Panc1 (cell line): ENCODE measurements around the gene FGF5. TPM values are rescaled to one million over a fixed set of nuclear protein-coding genes. Genes with fewer than 3 reads are reported as not detected.

Experiments used
- ATAC-seq: fragments of 200-7000 bp; cut with Tn5 transposase; 2 replicates; pipeline ENCODE4 v1.9.1; 2020; ENCODE audit warnings: mild to moderate bottlenecking, moderate library complexity
- BruUV-seq: library from RNA; stranded (reverse); fragments of 400-500 nt; replicated peaks from 2 replicates; lab custom pipeline; 2021; lab: Mats Ljungman, UMichigan
- CTCF ChIA-PET: fragments of 300-600 bp; sonication (Branson Sonifier 250); formaldehyde crosslinking; loops from one replicate; lab custom pipeline; 2022; ENCODE audit warnings: antibody characterized with exemption; lab: Charles Lee
- POLR2A ChIA-PET: fragments of 300-600 bp; sonication (Branson Sonifier 250); formaldehyde crosslinking; loops from one replicate; lab custom pipeline; 2022; ENCODE audit warnings: antibody characterized with exemption; lab: Charles Lee
- DNase-seq: peaks from one replicate; pipeline ENCODE4 v3.0.0-alpha.2; 2010; ENCODE audit warnings: low read depth, low spot score
- H3K27ac ChIP-seq: 2 replicates; pipeline ENCODE4 v1.5.1; 2011; ENCODE audit warnings: mild to moderate bottlenecking, low read length, inconsistent platforms
- H3K27me3 ChIP-seq: fragments of 200-500 bp; sonication (Bioruptor generic); 2 replicates; pipeline ENCODE4 v1.6.0; 2014; ENCODE audit warnings: low read length, inconsistent platforms; ENCODE audit not compliant: control insufficient read depth, insufficient read depth
- H3K36me3 ChIP-seq: fragments of 200-500 bp; sonication (Bioruptor generic); 2 replicates; pipeline ENCODE4 v1.5.1; 2014; ENCODE audit warnings: inconsistent platforms, mild to moderate bottlenecking, low read length, moderate library complexity; ENCODE audit not compliant: control insufficient read depth, insufficient read depth
- H3K4me1 ChIP-seq: 2 replicates; pipeline ENCODE4 v1.5.1; 2011; ENCODE audit warnings: inconsistent platforms, mild to moderate bottlenecking, low read length, moderate library complexity; ENCODE audit not compliant: control insufficient read depth, insufficient read depth
- H3K4me3 ChIP-seq, 2 experiments: 2 replicates each; pipeline ENCODE4 v1.5.1; 2011 to 2012; ENCODE audit warnings: low read depth in 2 of 2, low read length in 2 of 2, mild to moderate bottlenecking in 2 of 2, inconsistent platforms in 1 of 2, moderate library complexity in 1 of 2
- H3K9me3 ChIP-seq: fragments of 200-500 bp; sonication (Bioruptor generic); 2 replicates; pipeline ENCODE4 v1.5.1; 2014; ENCODE audit warnings: low read depth, mild to moderate bottlenecking, inconsistent platforms, low read length, moderate library complexity; ENCODE audit not compliant: control insufficient read depth, insufficient read depth
- POLR2AphosphoS5 ChIP-seq: IDR thresholded peaks from 2 replicates; pipeline ENCODE4 v1.6.1; 2012; ENCODE audit warnings: mild to moderate bottlenecking, low read depth, low read length, moderate library complexity
- REST ChIP-seq, 2 experiments: IDR thresholded peaks; 2 replicates each; pipeline ENCODE4 v1.6.1; 2011 to 2012; ENCODE audit warnings: low read depth in 2 of 2, control low read depth in 1 of 2, low read length in 1 of 2, mild to moderate bottlenecking in 1 of 2, moderate library complexity in 1 of 2; ENCODE audit not compliant: insufficient read depth in 1 of 2
- SIN3A ChIP-seq: IDR thresholded peaks from 2 replicates; pipeline ENCODE4 v1.6.1; 2012; ENCODE audit warnings: low read depth, mild to moderate bottlenecking, low read length, moderate library complexity, borderline replicate concordance; ENCODE audit not compliant: insufficient read depth
- TCF7L2 ChIP-seq: IDR thresholded peaks from 2 replicates; pipeline ENCODE4 v1.6.1; 2011; ENCODE audit warnings: mild to moderate bottlenecking, low read depth, low read length, inconsistent platforms
- in situ Hi-C: cut with HindIII; loops from 2 replicates; pipeline ENCODE4 v1.10.0; 2016; ENCODE audit warnings: low sequenced_read_pairs, low pct_unique_long_range_greater_than_20kb
- intact Hi-C: fragments of 100-400 bp; cut with micrococcal nuclease; formaldehyde crosslinking; loops from one replicate; pipeline ENCODE4 v1.10.0; 2022; ENCODE audit not compliant: unreplicated experiment
- total RNA-seq: library from RNA; stranded (reverse); gene quantifications from one replicate; pipeline ENCODE4 v1.2.1, GENCODE V29; 2021; ENCODE audit not compliant: unreplicated experiment
- TF ChIP-seq, protein P1 (sequence below): fragments of 450-650 bp; IDR thresholded peaks from 2 replicates; pipeline ENCODE4 v1.5.1; 2017; ENCODE audit warnings: mild to moderate bottlenecking

Gene FGF5
- total RNA-seq, 1 experiment from 2014 or later = 1.3 TPM

DNA sequence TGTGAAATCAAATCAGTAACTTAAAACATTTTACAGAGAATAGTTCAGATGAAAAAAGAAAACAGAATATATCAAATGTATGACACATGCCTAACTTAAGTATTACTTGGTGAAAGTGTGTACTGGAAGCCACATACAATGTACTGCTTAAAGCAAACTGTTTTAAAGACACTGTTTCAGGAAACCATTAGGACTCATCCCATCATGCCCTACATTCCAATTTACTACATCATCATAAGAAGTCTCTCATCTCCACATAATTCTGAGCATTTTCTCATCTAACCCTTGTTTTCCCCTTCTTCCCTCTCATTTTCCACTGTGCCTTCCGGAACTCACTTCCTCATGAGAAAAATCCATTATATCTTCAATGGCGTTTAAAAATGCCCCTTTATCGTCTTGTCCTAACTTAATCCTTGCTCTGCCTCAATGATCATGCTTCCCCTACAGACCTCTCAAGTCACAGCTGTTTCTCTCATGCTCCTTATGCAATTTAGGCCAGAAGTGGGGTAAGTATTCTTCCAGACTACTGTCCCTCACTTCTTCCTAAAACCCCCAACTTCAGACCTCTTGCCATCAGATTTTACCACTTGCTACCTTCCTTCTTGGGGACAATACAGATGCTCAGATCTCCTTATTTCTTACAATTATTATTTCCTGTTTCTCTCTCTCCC lies 26.8 kb upstream of the FGF5 start:
- no peak overlapping the region for H3K27ac ChIP-seq
- no peaks in the 10 kb centered on the region for H3K27me3 ChIP-seq
- H3K36me3 ChIP-seq = no peaks in the 10 kb centered on the region
- no peak for ATAC-seq
- intact Hi-C loops (no loop called here), in situ Hi-C loops (no loop called here)
- no peak overlapping the region for H3K4me3 ChIP-seq
- H3K9me3 ChIP-seq = no peaks in the 10 kb centered on the region
- DNase-seq = no peak
- BruUV-seq = no TSS peak
- H3K4me1 ChIP-seq = no peaks in the 10 kb centered on the region
- TF ChIP-seq, protein P1, sequence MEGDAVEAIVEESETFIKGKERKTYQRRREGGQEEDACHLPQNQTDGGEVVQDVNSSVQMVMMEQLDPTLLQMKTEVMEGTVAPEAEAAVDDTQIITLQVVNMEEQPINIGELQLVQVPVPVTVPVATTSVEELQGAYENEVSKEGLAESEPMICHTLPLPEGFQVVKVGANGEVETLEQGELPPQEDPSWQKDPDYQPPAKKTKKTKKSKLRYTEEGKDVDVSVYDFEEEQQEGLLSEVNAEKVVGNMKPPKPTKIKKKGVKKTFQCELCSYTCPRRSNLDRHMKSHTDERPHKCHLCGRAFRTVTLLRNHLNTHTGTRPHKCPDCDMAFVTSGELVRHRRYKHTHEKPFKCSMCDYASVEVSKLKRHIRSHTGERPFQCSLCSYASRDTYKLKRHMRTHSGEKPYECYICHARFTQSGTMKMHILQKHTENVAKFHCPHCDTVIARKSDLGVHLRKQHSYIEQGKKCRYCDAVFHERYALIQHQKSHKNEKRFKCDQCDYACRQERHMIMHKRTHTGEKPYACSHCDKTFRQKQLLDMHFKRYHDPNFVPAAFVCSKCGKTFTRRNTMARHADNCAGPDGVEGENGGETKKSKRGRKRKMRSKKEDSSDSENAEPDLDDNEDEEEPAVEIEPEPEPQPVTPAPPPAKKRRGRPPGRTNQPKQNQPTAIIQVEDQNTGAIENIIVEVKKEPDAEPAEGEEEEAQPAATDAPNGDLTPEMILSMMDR = no peak
- no peak for TF ChIP-seq SIN3A
- no peak for TF ChIP-seq TCF7L2
- TF ChIP-seq POLR2AphosphoS5 = no peak
- no peak for TF ChIP-seq REST (IDR thresholded peaks at IDR 0.05; ENCODE audit: insufficient read depth in 1 of 2, low read depth in 2 of 2, low read length in 1 of 2)
- CTCF ChIA-PET = no interaction called here
- POLR2A ChIA-PET = no interaction called here

- no peaks in the 10 kb centered on the region for H3K36me3 ChIP-seq
- ChIA-PET POLR2A (no interaction called here), CTCF (no interaction called here)
- in situ Hi-C loops = no loop called here
- intact Hi-C loops = no loop called here
- H3K9me3 ChIP-seq = no peaks in the 10 kb centered on the region
- no peaks in the 10 kb centered on the region for H3K27me3 ChIP-seq
- no peak overlapping the region for H3K27ac ChIP-seq
- ATAC-seq (no peak), DNase-seq (no peak)
- no TSS peak for BruUV-seq
- H3K4me1 ChIP-seq = no peaks in the 10 kb centered on the region
- H3K4me3 ChIP-seq = no peak overlapping the region
- TF ChIP-seq TCF7L2 (no peak), REST (IDR thresholded peaks at IDR 0.05; ENCODE audit: insufficient read depth in 1 of 2, low read depth in 2 of 2, low read length in 1 of 2) (no peak), POLR2AphosphoS5 (no peak), SIN3A (no peak)
- TF ChIP-seq, protein P1 = no peak
Observed at GRCh38 chr4:80240976-80241375, 25.5 kb upstream of the FGF5 start.
